K562 (cell line): Measurements from ENCODE around the gene FRMD4B. TPM values are rescaled to one million over a fixed set of nuclear protein-coding genes. Genes with fewer than 3 reads are reported as not detected.

Experiments
- ARID1B ChIP-seq: fragments of 450-650 bp; IDR thresholded peaks from 2 replicates; pipeline ENCODE4 v1.6.1; 2016; ENCODE audit warnings: antibody characterized with exemption, mild to moderate bottlenecking, inconsistent platforms
- CC2D1A ChIP-seq: fragments of 450-650 bp; IDR thresholded peaks from 2 replicates; pipeline ENCODE4 v1.6.1; 2017; ENCODE audit warnings: mild to moderate bottlenecking
- NR2C2 ChIP-seq, 2 experiments: fragments of 200-800 bp in 1 of 2; sonication (Bioruptor generic) in 1 of 2; sonication (generic) in 1 of 2; formaldehyde crosslinking in 1 of 2; IDR thresholded peaks; 2 replicates each; pipeline versions ENCODE4 v1.6.1 to v1.8.0; 2016 to 2022; ENCODE audit warnings: mild to moderate bottlenecking in 1 of 2, missing compliant biosample characterization in 1 of 2, missing genetic modification characterization in 1 of 2, missing genetic modification reagents in 1 of 2
- PRPF4 ChIP-seq: fragments of 200-400 bp; formaldehyde crosslinking; IDR thresholded peaks from one replicate; pipeline ENCODE4 v1.6.1; 2017; ENCODE audit warnings: low read length, low read depth, mild to moderate bottlenecking; ENCODE audit not compliant: insufficient read depth, poor library complexity, severe bottlenecking
- PTRF ChIP-seq: fragments of 450-650 bp; IDR thresholded peaks from 2 replicates; pipeline ENCODE4 v1.6.1; 2016; ENCODE audit warnings: mild to moderate bottlenecking, missing genetic modification characterization, missing compliant biosample characterization
- RBM34 ChIP-seq: fragments of 200-400 bp; formaldehyde crosslinking; IDR thresholded peaks from 2 replicates; pipeline ENCODE4 v1.6.1; 2018; ENCODE audit warnings: low read length, borderline replicate concordance; ENCODE audit not compliant: insufficient read depth
- STAT5A ChIP-seq: IDR thresholded peaks from 2 replicates; pipeline ENCODE4 v1.6.1; 2012; ENCODE audit warnings: low read length, inconsistent platforms, borderline replicate concordance
- STAT5B ChIP-seq: fragments of 250-450 bp; sonication (Bioruptor Pico); IDR thresholded peaks from 2 replicates; pipeline ENCODE4 v1.8.0; 2021; ENCODE audit warnings: mild to moderate bottlenecking, inconsistent platforms
- ZBTB7A ChIP-seq: IDR thresholded peaks from 2 replicates; pipeline ENCODE4 v1.6.1; 2011; ENCODE audit warnings: low read depth, mild to moderate bottlenecking, low read length, moderate library complexity, borderline replicate concordance; ENCODE audit not compliant: control insufficient read depth
- ZNF263 ChIP-seq: sonication (generic); formaldehyde crosslinking; IDR thresholded peaks from 2 replicates; pipeline ENCODE4 v1.8.0; 2022; ENCODE audit warnings: mild to moderate bottlenecking, missing genetic modification reagents, borderline replicate concordance
- ZNF316 ChIP-seq: fragments of 450-650 bp; IDR thresholded peaks from 2 replicates; pipeline ENCODE4 v1.6.1; 2016
- polyA plus RNA-seq, 8 experiments: library from polyadenylated mRNA; depleted of rRNA in 4 of 8; stranded (reverse) in 5 of 8; unstranded in 3 of 8; fragments of >200 nt; fragmentation: Nextera tagmentation in 2 of 8; fragmentation: Illumina TruSeq in 1 of 8; extraction: Ambion mirVana in 2 of 8; extraction: Trizol in 1 of 8; gene quantifications; 2 replicates each; pipeline versions ENCODE4 v1.2.1 to v1.2.3, GENCODE V29; 2011 to 2014; ENCODE audit warnings: inconsistent platforms in 1 of 8, missing spikeins in 1 of 8
- total RNA-seq, 7 experiments: library from RNA; depleted of rRNA in 6 of 7; stranded (reverse); fragments of >200 nt in 6 of 7; fragmentation: Illumina TruSeq in 2 of 7; extraction: Trizol in 2 of 7; gene quantifications; 2 replicates each; pipeline versions ENCODE4 v1.2.1 to v1.2.3, GENCODE V29; 2011 to 2021; ENCODE audit warnings: low replicate concordance in 1 of 7
- TF ChIP-seq, protein P1 (sequence below): fragments of 450-650 bp; IDR thresholded peaks from 2 replicates; pipeline ENCODE4 v1.6.1; 2017; ENCODE audit warnings: antibody characterized with exemption, mild to moderate bottlenecking
- TF ChIP-seq, protein P2 (sequence below): fragments of 250-450 bp; sonication (Bioruptor Pico); IDR thresholded peaks from 2 replicates; pipeline ENCODE4 v1.4.0; 2020; ENCODE audit warnings: borderline replicate concordance
- TF ChIP-seq, protein P3 (sequence below), 2 experiments: fragments of 450-650 bp; IDR thresholded peaks; 2 replicates each; pipeline ENCODE4 v1.6.1; 2016; ENCODE audit warnings: mild to moderate bottlenecking in 2 of 2, borderline replicate concordance in 1 of 2, low read depth in 1 of 2, moderate library complexity in 1 of 2

Gene FRMD4B
- total and polyA plus RNA-seq, 9 of the 15 experiments (the other 6 are each of a cell fraction or from before 2014, with no cell fraction given) = 0.03 to 0.09 (median 0.04) TPM; not detected in 3

DNA sequence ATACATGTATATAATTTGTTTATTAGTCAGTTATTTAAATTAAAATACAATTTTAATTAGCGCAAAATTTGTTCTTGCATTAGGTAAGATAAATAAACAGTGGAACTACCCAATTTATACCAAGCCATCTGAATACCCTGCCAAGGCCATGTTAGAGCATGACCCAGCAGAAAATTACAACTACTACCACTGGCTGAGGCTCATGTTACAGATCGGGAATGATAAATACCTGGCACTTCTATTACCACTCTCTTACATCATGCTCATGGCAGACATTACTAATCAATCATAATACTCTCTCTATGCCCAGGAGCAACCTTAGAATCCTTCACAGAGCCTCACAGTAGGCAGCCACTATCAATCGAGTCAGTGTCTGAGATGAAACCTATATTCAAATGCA, 242.3 kb downstream of the FRMD4B start (continued):
- TF ChIP-seq RBM34 = no peak
- TF ChIP-seq, protein P1, sequence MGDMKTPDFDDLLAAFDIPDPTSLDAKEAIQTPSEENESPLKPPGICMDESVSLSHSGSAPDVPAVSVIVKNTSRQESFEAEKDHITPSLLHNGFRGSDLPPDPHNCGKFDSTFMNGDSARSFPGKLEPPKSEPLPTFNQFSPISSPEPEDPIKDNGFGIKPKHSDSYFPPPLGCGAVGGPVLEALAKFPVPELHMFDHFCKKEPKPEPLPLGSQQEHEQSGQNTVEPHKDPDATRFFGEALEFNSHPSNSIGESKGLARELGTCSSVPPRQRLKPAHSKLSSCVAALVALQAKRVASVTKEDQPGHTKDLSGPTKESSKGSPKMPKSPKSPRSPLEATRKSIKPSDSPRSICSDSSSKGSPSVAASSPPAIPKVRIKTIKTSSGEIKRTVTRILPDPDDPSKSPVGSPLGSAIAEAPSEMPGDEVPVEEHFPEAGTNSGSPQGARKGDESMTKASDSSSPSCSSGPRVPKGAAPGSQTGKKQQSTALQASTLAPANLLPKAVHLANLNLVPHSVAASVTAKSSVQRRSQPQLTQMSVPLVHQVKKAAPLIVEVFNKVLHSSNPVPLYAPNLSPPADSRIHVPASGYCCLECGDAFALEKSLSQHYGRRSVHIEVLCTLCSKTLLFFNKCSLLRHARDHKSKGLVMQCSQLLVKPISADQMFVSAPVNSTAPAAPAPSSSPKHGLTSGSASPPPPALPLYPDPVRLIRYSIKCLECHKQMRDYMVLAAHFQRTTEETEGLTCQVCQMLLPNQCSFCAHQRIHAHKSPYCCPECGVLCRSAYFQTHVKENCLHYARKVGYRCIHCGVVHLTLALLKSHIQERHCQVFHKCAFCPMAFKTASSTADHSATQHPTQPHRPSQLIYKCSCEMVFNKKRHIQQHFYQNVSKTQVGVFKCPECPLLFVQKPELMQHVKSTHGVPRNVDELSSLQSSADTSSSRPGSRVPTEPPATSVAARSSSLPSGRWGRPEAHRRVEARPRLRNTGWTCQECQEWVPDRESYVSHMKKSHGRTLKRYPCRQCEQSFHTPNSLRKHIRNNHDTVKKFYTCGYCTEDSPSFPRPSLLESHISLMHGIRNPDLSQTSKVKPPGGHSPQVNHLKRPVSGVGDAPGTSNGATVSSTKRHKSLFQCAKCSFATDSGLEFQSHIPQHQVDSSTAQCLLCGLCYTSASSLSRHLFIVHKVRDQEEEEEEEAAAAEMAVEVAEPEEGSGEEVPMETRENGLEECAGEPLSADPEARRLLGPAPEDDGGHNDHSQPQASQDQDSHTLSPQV = no peak
- TF ChIP-seq STAT5B = no peak
- no peak for TF ChIP-seq CC2D1A
- no peak for TF ChIP-seq STAT5A
- no peak for TF ChIP-seq ZNF263 (CRISPR knock-in tag)
- TF ChIP-seq ZNF316 = peak; percentile 62; the same call in 1 of the 2 replicates
- TF ChIP-seq, protein P2, sequence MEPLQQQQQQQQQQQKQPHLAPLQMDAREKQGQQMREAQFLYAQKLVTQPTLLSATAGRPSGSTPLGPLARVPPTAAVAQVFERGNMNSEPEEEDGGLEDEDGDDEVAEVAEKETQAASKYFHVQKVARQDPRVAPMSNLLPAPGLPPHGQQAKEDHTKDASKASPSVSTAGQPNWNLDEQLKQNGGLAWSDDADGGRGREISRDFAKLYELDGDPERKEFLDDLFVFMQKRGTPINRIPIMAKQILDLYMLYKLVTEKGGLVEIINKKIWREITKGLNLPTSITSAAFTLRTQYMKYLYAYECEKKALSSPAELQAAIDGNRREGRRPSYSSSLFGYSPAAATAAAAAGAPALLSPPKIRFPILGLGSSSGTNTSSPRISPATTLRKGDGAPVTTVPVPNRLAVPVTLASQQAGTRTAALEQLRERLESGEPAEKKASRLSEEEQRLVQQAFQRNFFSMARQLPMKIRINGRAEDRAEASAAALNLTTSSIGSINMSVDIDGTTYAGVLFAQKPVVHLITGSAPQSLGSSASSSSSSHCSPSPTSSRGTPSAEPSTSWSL (CRISPR knock-in tag) = no peak
- peak; percentile 54; the same call in 1 of the 2 replicates for TF ChIP-seq ARID1B
- no peak for TF ChIP-seq PRPF4
- TF ChIP-seq, protein P3, sequence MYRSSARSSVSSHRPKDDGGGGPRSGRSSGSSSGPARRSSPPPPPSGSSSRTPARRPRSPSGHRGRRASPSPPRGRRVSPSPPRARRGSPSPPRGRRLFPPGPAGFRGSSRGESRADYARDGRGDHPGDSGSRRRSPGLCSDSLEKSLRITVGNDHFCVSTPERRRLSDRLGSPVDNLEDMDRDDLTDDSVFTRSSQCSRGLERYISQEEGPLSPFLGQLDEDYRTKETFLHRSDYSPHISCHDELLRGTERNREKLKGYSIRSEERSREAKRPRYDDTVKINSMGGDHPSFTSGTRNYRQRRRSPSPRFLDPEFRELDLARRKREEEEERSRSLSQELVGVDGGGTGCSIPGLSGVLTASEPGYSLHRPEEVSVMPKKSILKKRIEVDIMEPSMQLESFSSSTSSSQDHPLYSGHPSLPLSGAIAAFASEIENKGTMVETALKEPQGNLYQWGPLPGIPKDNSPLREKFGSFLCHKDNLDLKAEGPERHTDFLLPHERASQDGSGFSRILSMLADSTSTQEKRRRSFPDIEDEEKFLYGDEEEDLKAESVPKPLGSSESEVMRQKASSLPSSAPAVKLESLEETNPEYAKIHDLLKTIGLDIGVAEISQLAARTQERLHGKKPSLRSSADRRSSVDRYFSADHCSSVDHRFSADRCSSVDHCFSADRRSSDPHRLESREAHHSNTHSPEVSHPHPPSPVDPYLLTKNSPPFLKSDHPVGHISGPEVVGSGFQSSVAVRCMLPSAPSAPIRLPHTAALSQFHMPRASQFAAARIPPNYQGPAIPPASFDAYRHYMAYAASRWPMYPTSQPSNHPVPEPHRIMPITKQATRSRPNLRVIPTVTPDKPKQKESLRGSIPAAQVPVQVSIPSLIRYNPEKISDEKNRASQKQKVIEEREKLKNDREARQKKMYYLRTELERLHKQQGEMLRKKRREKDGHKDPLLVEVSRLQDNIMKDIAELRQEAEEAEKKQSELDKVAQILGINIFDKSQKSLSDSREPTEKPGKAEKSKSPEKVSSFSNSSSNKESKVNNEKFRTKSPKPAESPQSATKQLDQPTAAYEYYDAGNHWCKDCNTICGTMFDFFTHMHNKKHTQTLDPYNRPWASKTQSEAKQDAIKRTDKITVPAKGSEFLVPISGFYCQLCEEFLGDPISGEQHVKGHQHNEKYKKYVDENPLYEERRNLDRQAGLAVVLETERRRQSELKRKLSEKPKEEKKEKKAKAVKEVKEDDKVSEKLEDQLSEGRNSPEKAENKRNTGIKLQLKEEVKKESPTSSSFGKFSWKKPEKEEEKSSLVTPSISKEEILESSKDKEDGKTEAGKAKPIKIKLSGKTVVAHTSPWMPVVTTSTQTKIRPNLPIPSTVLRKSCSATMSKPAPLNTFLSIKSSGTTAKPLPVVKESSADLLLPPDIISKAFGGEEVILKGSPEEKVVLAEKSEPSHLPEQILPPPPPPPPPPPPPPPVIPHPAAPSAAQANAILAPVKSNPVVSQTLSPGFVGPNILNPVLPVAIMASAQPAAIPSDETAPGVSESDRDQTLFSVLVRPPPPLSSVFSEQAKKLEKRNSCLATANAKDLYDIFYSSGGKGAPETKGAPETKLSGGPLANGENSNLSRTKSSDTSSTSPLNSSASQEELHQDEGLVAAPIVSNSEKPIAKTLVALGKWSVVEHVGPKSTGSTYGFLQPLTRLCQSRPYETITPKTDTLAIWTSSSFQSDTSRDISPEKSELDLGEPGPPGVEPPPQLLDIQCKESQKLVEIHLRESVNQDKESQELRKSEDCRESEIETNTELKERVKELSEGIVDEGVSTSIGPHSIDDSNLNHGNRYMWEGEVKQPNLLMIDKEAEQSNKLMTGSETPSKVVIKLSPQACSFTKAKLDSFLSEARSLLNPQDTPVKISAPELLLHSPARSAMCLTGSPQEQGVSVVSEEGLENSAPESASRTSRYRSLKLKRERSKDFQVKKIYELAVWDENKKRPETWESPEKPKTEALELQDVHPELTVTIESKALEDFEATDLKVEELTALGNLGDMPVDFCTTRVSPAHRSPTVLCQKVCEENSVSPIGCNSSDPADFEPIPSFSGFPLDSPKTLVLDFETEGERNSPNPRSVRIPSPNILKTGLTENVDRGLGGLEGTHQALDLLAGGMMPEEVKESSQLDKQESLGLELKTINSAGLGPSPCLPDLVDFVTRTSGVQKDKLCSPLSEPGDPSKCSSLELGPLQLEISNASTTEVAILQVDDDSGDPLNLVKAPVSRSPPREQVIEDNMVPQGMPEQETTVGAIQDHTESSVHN (IDR thresholded peaks at IDR 0.05; ENCODE audit: borderline replicate concordance in 1 of 2, low read depth in 1 of 2) = no peak
- no peak for TF ChIP-seq NR2C2 (CRISPR knock-in tag; IDR thresholded peaks at IDR 0.05)
- TF ChIP-seq NR2C2 (tag; IDR thresholded peaks at IDR 0.05) = peak; percentile 26; the same call in 1 of the 2 replicates
- no peak for TF ChIP-seq PTRF (tag)
- TF ChIP-seq ZBTB7A = no peak
